ENCODE data around the gene MPV17L2.

- TF ChIP-seq ZFX (IDR thresholded peaks at IDR 0.05) (no peak), CTCF (conservative IDR thresholded peaks at IDR 0.05) (no peak)
Observed at GRCh38 chr19:18221815-18222725, 29.1 kb downstream of the MPV17L2 start.

Data from C4-2B (cell line).